Brain microvascular endothelial cell (primary cell): ENCODE results near the gene SAFB2.

Experiments
- DNase-seq: peaks from one replicate; pipeline ENCODE4 v3.0.0-alpha.2; 2020
- H3K27ac ChIP-seq: fragments of 250-450 bp; sonication (Bioruptor Pico); 2 replicates; pipeline ENCODE4 v1.5.1; 2020; ENCODE audit warnings: mild to moderate bottlenecking, moderate library complexity
- H3K27me3 ChIP-seq: fragments of 250-450 bp; sonication (Bioruptor Pico); replicated peaks from 2 replicates; pipeline ENCODE4 v1.5.1; 2020; ENCODE audit warnings: mild to moderate bottlenecking
- H3K36me3 ChIP-seq: fragments of 250-450 bp; sonication (Bioruptor Pico); replicated peaks from 2 replicates; pipeline ENCODE4 v1.5.1; 2020; ENCODE audit warnings: mild to moderate bottlenecking
- H3K4me3 ChIP-seq: 2 replicates; pipeline ENCODE4 v1.5.1; 2011; ENCODE audit warnings: low read depth, mild to moderate bottlenecking, control low read depth, low read length, moderate library complexity
- in situ Hi-C: cut with HindIII; loops from 2 replicates; pipeline ENCODE4 v1.10.0; 2017; ENCODE audit warnings: low sequenced_read_pairs, low pct_ligation_motif_present
- TF ChIP-seq, protein P1 (sequence below): IDR thresholded peaks from 2 replicates; pipeline ENCODE4 v1.5.1; 2011; ENCODE audit warnings: low read depth, mild to moderate bottlenecking, moderate library complexity, low read length, control low read depth, inconsistent platforms; ENCODE audit errors: missing control alignments

SAFB2 gene

GRCh38 chr19:5558101-5558621, 64.4 kb downstream of the SAFB2 start:
- Histone ChIP-seq H3K27ac (no peak overlapping the region), H3K36me3 (no peaks in the 10 kb centered on the region), H3K4me3 (no peak overlapping the region), H3K27me3 (peaks cover 4% of the 10 kb centered on the region)
- TF ChIP-seq, protein P1, sequence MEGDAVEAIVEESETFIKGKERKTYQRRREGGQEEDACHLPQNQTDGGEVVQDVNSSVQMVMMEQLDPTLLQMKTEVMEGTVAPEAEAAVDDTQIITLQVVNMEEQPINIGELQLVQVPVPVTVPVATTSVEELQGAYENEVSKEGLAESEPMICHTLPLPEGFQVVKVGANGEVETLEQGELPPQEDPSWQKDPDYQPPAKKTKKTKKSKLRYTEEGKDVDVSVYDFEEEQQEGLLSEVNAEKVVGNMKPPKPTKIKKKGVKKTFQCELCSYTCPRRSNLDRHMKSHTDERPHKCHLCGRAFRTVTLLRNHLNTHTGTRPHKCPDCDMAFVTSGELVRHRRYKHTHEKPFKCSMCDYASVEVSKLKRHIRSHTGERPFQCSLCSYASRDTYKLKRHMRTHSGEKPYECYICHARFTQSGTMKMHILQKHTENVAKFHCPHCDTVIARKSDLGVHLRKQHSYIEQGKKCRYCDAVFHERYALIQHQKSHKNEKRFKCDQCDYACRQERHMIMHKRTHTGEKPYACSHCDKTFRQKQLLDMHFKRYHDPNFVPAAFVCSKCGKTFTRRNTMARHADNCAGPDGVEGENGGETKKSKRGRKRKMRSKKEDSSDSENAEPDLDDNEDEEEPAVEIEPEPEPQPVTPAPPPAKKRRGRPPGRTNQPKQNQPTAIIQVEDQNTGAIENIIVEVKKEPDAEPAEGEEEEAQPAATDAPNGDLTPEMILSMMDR: no peak
- no peak for DNase-seq
- in situ Hi-C loops: no loop called here

DNA sequence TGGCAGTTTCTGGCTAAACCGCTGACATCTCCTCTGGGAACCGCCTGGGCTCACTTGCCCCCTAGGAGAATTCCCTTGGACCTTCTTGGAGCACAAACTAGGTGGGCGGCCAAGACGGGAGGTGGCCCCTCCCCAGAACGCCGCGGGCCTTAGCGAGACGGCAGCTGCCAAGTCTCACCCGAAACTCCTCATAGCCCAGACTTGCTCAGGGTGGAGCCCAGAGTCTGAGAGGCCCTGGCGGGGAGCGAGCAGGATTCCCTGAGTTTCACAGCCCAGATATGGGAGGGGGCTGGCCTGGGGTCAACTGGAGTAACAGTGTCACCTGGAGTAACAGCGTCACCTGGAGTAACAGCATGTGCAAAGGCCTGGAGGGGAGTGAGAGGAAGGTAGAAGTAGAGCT, 64.9 kb downstream of the SAFB2 start:
- in situ Hi-C loops: no loop called here
- H3K4me3 ChIP-seq: no peak overlapping the region

DNA sequence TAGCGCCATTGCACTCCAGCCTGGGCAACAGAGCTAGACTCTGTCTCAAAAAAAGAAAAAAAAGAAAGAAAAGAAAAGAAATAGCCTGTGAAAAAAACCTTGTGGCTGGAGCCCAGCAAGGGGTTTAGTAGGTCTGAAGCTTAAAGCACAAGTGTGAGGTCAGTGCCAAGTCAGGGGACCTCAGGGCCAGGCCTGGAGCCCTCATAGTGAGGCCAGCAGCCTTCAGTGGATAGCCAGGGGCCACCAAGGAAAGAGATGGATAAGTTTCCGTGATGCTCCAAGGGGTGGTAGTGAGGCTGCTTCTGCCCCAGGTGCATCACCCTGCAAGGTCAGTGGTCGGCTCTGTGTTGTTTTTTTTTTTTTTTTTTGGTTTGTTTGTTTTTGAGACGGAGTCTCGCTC, 67.7 kb downstream of the SAFB2 start:
- Histone ChIP-seq H3K27ac (no peak overlapping the region), H3K27me3 (no peaks in the 10 kb centered on the region), H3K36me3 (no peaks in the 10 kb centered on the region), H3K4me3 (no peak overlapping the region)
- no peak for DNase-seq
- in situ Hi-C loops: no loop called here
- TF ChIP-seq, protein P1: no peak

More for the DNA sequence above, 64.9 kb downstream of the SAFB2 start:
- TF ChIP-seq, protein P1: no peak
- no peak for DNase-seq
- Histone ChIP-seq H3K27me3 (peaks cover 4% of the 10 kb centered on the region), H3K36me3 (no peaks in the 10 kb centered on the region), H3K27ac (no peak overlapping the region)

DNA sequence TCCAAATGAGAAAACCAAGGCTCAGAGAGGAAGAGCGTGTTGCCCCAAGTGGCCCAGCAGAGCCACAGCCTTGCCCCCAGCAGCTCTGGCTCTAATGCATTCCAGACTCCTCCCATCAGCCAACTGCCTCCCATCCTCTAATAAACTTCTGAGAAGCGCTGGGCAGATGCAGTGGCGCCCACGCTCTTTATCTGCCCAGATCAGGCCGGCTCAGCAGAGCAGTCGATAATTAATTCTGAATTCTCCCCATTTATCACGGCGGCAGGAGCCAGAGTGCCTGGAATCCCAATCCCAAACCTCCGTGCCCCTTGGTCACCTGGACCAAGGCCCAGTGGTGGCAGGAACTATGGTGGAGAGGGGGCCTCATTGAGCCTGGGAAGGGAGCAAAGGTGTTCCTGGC, 68.7 kb downstream of the SAFB2 start:
- no peak overlapping the region for H3K27ac ChIP-seq
- no peaks in the 10 kb centered on the region for H3K36me3 ChIP-seq
- TF ChIP-seq, protein P1: no peak
- DNase-seq: no peak
- H3K4me3 ChIP-seq: no peak overlapping the region
- no peaks in the 10 kb centered on the region for H3K27me3 ChIP-seq
- in situ Hi-C loops: no loop called here

GRCh38 chr19:5547881-5548280, 74.7 kb downstream of the SAFB2 start:
- H3K27me3 ChIP-seq: no peaks in the 10 kb centered on the region
- H3K36me3 ChIP-seq: no peaks in the 10 kb centered on the region
- DNase-seq: peak; percentile 13
- TF ChIP-seq, protein P1: peak; percentile 80
- in situ Hi-C loops: no loop called here
- no peak overlapping the region for H3K27ac ChIP-seq
- H3K4me3 ChIP-seq: no peak overlapping the region

DNA sequence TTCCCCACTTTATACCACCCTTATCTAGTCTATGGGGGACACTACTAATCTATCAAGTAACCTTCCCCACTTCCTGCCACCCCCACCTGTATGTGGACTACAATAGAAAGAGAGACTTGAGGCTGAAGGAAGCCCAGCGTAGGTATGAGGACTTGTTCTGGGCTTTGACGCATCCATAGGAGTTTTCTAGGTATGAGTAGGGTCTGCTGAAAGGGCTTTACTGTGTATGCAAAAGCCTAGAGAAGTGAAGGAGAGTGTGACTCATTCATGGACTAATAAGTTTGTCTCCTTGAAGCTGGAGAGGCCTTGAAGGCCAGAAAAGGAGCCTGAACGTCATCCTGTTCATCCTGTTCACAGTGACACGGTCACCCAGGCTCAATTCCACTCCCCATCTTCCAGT, 76.6 kb downstream of the SAFB2 start:
- no peak for DNase-seq
- TF ChIP-seq, protein P1: no peak
- Histone ChIP-seq H3K27ac (no peak overlapping the region), H3K27me3 (no peaks in the 10 kb centered on the region), H3K36me3 (no peaks in the 10 kb centered on the region), H3K4me3 (no peak overlapping the region)
- in situ Hi-C loops: no loop called here
